AG09319 (cell line): ENCODE results near the gene PRKAB2.
"Not testable (repeated sequence)": the region's sequence is repeated elsewhere in the genome, so short reads cannot be mapped to it uniquely, and the experiment has no call there.

Experiments used
- DNase-seq: peaks from one replicate; pipeline ENCODE4 v3.0.0-alpha.2; 2010; ENCODE audit warnings: low read depth; ENCODE audit errors: extremely low read depth
- CTCF ChIP-seq: IDR thresholded peaks from 2 replicates; pipeline ENCODE4 v1.5.1; 2011; ENCODE audit warnings: low read depth, mild to moderate bottlenecking, inconsistent platforms, low read length, moderate library complexity

PRKAB2 gene

DNA sequence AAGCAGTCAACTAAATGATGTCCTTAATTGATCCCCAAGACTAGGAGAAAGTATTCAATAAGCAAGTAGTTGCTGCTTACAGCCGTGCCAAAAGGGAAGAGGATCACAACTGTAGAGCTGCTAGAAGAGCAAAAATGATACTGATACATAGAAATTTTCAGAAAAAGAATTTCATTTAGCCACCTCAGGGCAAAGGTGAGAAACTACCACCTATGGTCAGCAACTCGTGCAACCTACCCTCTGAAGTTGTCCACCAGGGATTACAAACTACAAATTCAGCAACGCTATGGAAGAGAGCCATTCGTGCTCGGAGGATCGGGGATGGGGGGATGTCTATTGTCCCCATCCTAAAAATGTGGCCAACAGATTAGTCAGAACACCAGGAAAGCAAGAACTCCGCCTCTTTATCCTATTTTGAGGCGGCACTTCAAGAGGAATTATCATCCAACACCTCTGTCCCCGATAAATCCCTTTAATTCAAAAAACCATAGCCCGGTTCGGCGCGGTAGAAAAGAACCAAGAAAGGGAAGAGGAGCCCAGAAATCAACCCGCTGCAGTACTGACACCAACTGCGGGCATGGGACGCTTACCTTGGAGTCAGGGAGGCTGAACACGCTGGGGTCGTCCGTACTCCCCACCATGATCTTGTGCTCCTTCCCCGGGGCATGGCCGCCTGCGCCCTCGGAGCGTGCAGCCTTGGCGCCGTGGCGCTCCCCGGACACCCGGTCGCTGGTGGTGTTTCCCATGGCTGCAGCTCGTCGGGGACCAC is 687 bp downstream of the PRKAB2 start:
- DNase-seq = no peak

GRCh38 chr1:147169840-147170674 is 2.2 kb downstream of the PRKAB2 start:
- TF ChIP-seq CTCF = no peak
- DNase-seq = no peak

More for the DNA sequence above, 687 bp downstream of the PRKAB2 start:
- no peak for TF ChIP-seq CTCF

DNA sequence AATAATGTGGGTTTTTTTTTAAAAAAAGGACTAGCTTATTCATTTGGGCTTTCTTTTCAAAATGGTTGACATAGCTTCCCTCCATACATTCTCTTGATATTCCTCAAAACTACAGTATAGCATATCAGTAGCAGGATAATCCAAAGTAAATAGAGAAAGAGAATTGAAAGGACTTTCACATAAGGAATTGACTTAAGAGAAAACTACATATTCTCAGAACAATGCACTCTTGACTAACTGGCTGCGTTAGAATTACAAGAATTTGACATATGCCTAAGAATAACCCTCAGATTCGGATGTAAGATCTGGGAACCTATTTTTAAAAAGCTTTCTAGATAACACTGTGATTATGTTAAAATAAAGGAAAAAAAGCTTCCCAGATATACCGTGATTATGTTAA is 3.1 kb downstream of the PRKAB2 start:
- DNase-seq = no peak
- TF ChIP-seq CTCF = no peak

- TF ChIP-seq CTCF = no peak
- no peak for DNase-seq
These were observed 3.6 kb downstream of the PRKAB2 start for GRCh38 chr1:147168626-147169058.

- DNase-seq = peak; percentile 75
- TF ChIP-seq CTCF = no peak
These were observed 4.9 kb downstream of the PRKAB2 start for GRCh38 chr1:147167365-147167764.

DNA sequence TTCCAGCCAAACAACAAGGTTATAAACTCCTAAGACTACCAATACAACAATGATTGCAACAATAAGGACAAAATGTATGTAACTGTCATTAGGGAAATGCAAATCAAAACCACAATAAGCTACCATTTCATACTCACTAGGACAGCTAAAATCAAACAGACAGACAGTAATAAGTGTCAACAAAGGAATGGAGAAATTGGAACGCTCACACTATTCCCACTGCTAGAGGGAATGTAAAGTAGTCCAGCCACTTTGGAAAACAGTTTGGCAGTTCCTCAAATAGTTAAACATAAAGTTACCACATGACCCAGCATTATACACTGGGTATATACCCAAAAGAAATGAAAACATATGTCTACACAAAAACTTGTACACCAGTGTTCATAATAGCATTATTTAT is 9.3 kb downstream of the PRKAB2 start:
- no peak for TF ChIP-seq CTCF
- DNase-seq = no peak

DNA sequence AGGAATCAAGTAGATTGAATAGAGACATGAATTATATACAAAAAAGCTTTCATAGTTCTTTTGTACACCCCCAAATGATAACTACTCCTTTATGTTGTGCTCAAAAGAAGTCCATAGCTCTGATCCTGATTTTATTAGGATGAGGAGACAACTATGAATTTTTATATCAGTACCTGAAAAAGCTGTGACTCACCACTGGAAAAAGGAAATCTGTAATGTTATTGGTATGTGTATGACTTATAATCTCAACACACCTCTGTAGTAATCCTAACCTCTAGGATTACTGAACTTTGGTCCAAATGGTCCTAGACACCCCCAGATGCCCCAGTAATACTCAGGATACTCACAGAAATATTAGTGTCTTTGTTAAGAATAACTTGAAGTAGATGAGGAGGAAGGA is 10.2 kb downstream of the PRKAB2 start:
- no peak for TF ChIP-seq CTCF
- DNase-seq = no peak

DNA sequence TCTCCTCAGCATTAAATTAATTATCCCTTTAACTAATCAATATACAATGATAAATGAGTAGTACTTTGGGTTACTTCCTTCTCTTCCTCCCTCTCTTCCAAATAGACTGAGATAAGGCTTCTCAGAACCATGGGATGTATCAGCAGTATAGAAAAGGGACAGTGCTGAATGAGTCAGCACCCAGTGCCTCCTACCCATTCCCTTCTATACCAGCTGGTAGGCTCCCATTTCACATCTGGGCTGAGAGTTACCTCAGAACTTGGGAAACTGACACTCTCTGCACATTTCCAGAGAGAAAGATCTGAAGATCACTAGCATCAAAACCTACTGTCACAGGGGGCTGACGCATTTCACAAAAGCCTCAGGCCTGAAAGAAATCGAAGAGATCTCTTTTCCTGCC is 15.2 kb downstream of the PRKAB2 start:
- DNase-seq = not testable (repeated sequence)
